Smooth muscle cell of the brain vasculature (primary cell): Measurements from ENCODE around the gene IQGAP1.
"Not testable (repeated sequence)": the region's sequence is repeated elsewhere in the genome, so short reads cannot be mapped to it uniquely, and the experiment has no call there.

ENCODE experiments used
- DNase-seq: peaks from one replicate; pipeline ENCODE4 v3.0.0-alpha.2; 2012; ENCODE audit warnings: low read depth, low spot score

The IQGAP1 gene

GRCh38 chr15:90376789-90377188 lies 11.3 kb upstream of the IQGAP1 start:
- no peak for DNase-seq

GRCh38 chr15:90379263-90379662 lies 8.8 kb upstream of the IQGAP1 start:
- DNase-seq, result no peak

- DNase-seq, result no peak
Measured at GRCh38 chr15:90381515-90381914, 6.5 kb upstream of the IQGAP1 start.

GRCh38 chr15:90382320-90382719 lies 5.7 kb upstream of the IQGAP1 start:
- DNase-seq, result no peak

- no peak for DNase-seq
Measured at GRCh38 chr15:90386221-90386620, 1.8 kb upstream of the IQGAP1 start.

- DNase-seq, result no peak
Measured at GRCh38 chr15:90388462-90389380, 679 bp downstream of the IQGAP1 start.

- no peak for DNase-seq
Measured at GRCh38 chr15:90389513-90389912, 1.5 kb downstream of the IQGAP1 start.

GRCh38 chr15:90393040-90393439 lies 5.0 kb downstream of the IQGAP1 start:
- DNase-seq, result no peak

- no peak for DNase-seq
Measured at GRCh38 chr15:90394074-90394473, 6.0 kb downstream of the IQGAP1 start.

- DNase-seq, result no peak
Measured at GRCh38 chr15:90394748-90395442, 6.9 kb downstream of the IQGAP1 start.

- DNase-seq, result no peak
Measured at GRCh38 chr15:90396321-90396720, 8.3 kb downstream of the IQGAP1 start.

- DNase-seq, result no peak
Measured at GRCh38 chr15:90400005-90400758, 12.1 kb downstream of the IQGAP1 start.

- peak; percentile 86 for DNase-seq
Measured at GRCh38 chr15:90400759-90401314, 12.8 kb downstream of the IQGAP1 start.

GRCh38 chr15:90401495-90401894 lies 13.5 kb downstream of the IQGAP1 start:
- DNase-seq, result no peak

- DNase-seq, result peak; percentile 58
Measured at GRCh38 chr15:90402223-90402622, 14.2 kb downstream of the IQGAP1 start.

GRCh38 chr15:90402767-90403166 lies 14.7 kb downstream of the IQGAP1 start:
- no peak for DNase-seq

GRCh38 chr15:90405055-90405607 lies 17.1 kb downstream of the IQGAP1 start:
- DNase-seq, result no peak

GRCh38 chr15:90407336-90407735 lies 19.3 kb downstream of the IQGAP1 start:
- no peak for DNase-seq

- DNase-seq, result no peak
Measured at GRCh38 chr15:90407871-90408317, 19.9 kb downstream of the IQGAP1 start.

GRCh38 chr15:90408657-90409056 lies 20.6 kb downstream of the IQGAP1 start:
- DNase-seq, result no peak

- DNase-seq, result not testable (repeated sequence)
Measured at GRCh38 chr15:90409587-90409986, 21.5 kb downstream of the IQGAP1 start.
